ENCODE measurements around the gene PTTG1. TPM values are rescaled to one million over a fixed set of nuclear protein-coding genes. Genes with fewer than 3 reads are reported as not detected.

PTTG1 gene
- total and polyA plus RNA-seq, 12 donors, result 2.2 to 56.3 (median 6.0) TPM

GRCh38 chr5:160387445-160387844, 34.2 kb upstream of the PTTG1 start:
- Histone ChIP-seq H3K27ac (no peak overlapping the region), H3K27me3 (no peaks in the 10 kb centered on the region), H3K4me3 (no peak overlapping the region), H3K9me3 (replicated peaks in 1 of 3) (peaks cover 0 to 4% (median 0%) of the 10 kb centered on the region in 3 donors), H3K36me3 (replicated peaks in 1 of 2) (no peaks in the 10 kb centered on the region), H3K4me1 (replicated peaks in 1 of 2) (peaks cover 0 to 4% of the 10 kb centered on the region in 2 donors)
- TF ChIP-seq CTCF (IDR thresholded peaks at IDR 0.05) (no peak), POLR2A (IDR thresholded peaks at IDR 0.05) (no peak)
- 84 to 96% (median 90%) methylated on average over 1 of the region's 1 CpG for WGBS, 4 donors
- no peak for DNase-seq
- intact Hi-C loops (cut with DNase I), result loop anchor here in 1 of 2 donors (5.0 kb wide), 1 partner anchor 365 kb away; no protein-coding TSS in a partner anchor

- Histone ChIP-seq H3K27me3 (no peaks in the 10 kb centered on the region), H3K4me1 (replicated peaks in 1 of 2) (peaks cover 3 to 14% of the 10 kb centered on the region in 2 donors), H3K9me3 (replicated peaks in 1 of 3) (peaks cover 0 to 4% (median 0%) of the 10 kb centered on the region in 3 donors), H3K27ac (no peak overlapping the region), H3K4me3 (no peak overlapping the region), H3K36me3 (replicated peaks in 1 of 2) (no peaks in the 10 kb centered on the region)
- intact Hi-C loops (cut with DNase I), result no loop called here
- TF ChIP-seq POLR2A (IDR thresholded peaks at IDR 0.05), result no peak
- peak; percentile 12 to 60 (median 52) for TF ChIP-seq CTCF (IDR thresholded peaks at IDR 0.05)
- no peak for DNase-seq
- WGBS, 4 donors, result 68 to 77% (median 73%) methylated on average over 8 of the region's 8 CpGs
These were observed 30.6 kb upstream of the PTTG1 start for GRCh38 chr5:160390787-160391696.

- Histone ChIP-seq H3K36me3 (replicated peaks in 1 of 2) (no peaks in the 10 kb centered on the region), H3K27me3 (no peaks in the 10 kb centered on the region), H3K4me3 (no peak overlapping the region), H3K9me3 (replicated peaks in 1 of 3) (no peaks in the 10 kb centered on the region), H3K4me1 (replicated peaks in 1 of 2) (peaks cover 3 to 28% of the 10 kb centered on the region in 2 donors), H3K27ac (no peak overlapping the region)
- intact Hi-C loops (cut with DNase I), result no loop called here
- WGBS, 4 donors, result 89 to 98% (median 96%) methylated on average over 7 of the region's 7 CpGs
- no peak for TF ChIP-seq CTCF (IDR thresholded peaks at IDR 0.05)
- no peak for TF ChIP-seq POLR2A (IDR thresholded peaks at IDR 0.05)
- no peak for DNase-seq
These were observed 26.5 kb upstream of the PTTG1 start for GRCh38 chr5:160395111-160395510.

GRCh38 chr5:160397492-160397891, 24.2 kb upstream of the PTTG1 start:
- Histone ChIP-seq H3K4me1 (replicated peaks in 1 of 2) (peaks cover 3 to 29% of the 10 kb centered on the region in 2 donors), H3K27ac (no peak overlapping the region), H3K4me3 (no peak overlapping the region), H3K9me3 (replicated peaks in 1 of 3) (no peaks in the 10 kb centered on the region), H3K27me3 (no peaks in the 10 kb centered on the region), H3K36me3 (replicated peaks in 1 of 2) (peaks cover 0 to 11% of the 10 kb centered on the region in 2 donors)
- intact Hi-C loops (cut with DNase I), result no loop called here
- DNase-seq, result no peak
- 97 to 100% (median 99%) methylated on average over 1 of the region's 1 CpG for WGBS, 4 donors
- no peak for TF ChIP-seq CTCF (IDR thresholded peaks at IDR 0.05)
- no peak for TF ChIP-seq POLR2A (IDR thresholded peaks at IDR 0.05)
